Neural cell (in vitro differentiated cells): ENCODE data around the gene KRTAP5-6.

ENCODE experiments used
- EP300 ChIP-seq: fragments of 450-650 bp; conservative IDR thresholded peaks from 2 replicates; pipeline ENCODE4 v1.6.1; 2014; ENCODE audit warnings: antibody characterized with exemption, mild to moderate bottlenecking, moderate library complexity; ENCODE audit not compliant: poor library complexity, severe bottlenecking
- EZH2 ChIP-seq: fragments of 200-600, 300-800 bp; shearing (Covaris generic), sonication (generic); IDR thresholded peaks from 2 replicates; pipeline ENCODE4 v1.6.1; 2014; ENCODE audit warnings: antibody characterized with exemption, low read length, borderline replicate concordance, mild to moderate bottlenecking; ENCODE audit not compliant: insufficient read depth, poor library complexity, severe bottlenecking
- MXI1 ChIP-seq: fragments of 450-650 bp; conservative IDR thresholded peaks from 2 replicates; pipeline ENCODE4 v1.6.1; 2014; ENCODE audit warnings: antibody characterized with exemption, mild to moderate bottlenecking; ENCODE audit not compliant: poor library complexity, severe bottlenecking
- POLR2AphosphoS5 ChIP-seq: IDR thresholded peaks from 2 replicates; pipeline ENCODE4 v1.6.1; 2012
- RAD21 ChIP-seq: fragments of 450-650 bp; conservative IDR thresholded peaks from 2 replicates; pipeline ENCODE4 v1.6.1; 2014; ENCODE audit warnings: antibody characterized with exemption, mild to moderate bottlenecking, moderate library complexity
- SMC3 ChIP-seq: fragments of 450-650 bp; conservative IDR thresholded peaks from 2 replicates; pipeline ENCODE4 v1.6.1; 2014; ENCODE audit warnings: antibody characterized with exemption, mild to moderate bottlenecking, moderate library complexity; ENCODE audit not compliant: poor library complexity
- TF ChIP-seq, protein P1 (sequence below): fragments of 450-650 bp; IDR thresholded peaks from 2 replicates; pipeline ENCODE4 v1.5.1; 2014; ENCODE audit warnings: antibody characterized with exemption, mild to moderate bottlenecking, moderate library complexity; ENCODE audit not compliant: poor library complexity, severe bottlenecking
- TF ChIP-seq, protein P2 (sequence below): IDR thresholded peaks from 2 replicates; pipeline ENCODE4 v1.6.1; 2012; ENCODE audit warnings: borderline replicate concordance

DNA sequence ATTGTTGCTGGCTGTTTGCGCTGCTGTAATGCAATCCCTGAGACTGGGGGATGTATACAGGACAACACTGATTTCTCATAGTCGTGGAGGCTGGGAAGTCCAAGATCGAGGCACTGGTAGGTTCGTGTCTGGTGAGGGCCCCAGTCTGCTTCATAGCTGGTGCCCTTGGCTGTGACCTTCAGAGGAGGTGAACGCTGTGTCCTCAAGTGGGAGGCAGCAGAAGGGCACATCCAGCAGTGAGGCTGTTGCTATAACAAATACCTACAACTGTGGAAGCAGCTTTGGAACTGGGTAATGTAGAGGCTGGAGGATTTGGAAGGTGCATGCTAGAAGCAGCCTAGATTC, 46.1 kb upstream of the KRTAP5-6 start:
- TF ChIP-seq, protein P1, sequence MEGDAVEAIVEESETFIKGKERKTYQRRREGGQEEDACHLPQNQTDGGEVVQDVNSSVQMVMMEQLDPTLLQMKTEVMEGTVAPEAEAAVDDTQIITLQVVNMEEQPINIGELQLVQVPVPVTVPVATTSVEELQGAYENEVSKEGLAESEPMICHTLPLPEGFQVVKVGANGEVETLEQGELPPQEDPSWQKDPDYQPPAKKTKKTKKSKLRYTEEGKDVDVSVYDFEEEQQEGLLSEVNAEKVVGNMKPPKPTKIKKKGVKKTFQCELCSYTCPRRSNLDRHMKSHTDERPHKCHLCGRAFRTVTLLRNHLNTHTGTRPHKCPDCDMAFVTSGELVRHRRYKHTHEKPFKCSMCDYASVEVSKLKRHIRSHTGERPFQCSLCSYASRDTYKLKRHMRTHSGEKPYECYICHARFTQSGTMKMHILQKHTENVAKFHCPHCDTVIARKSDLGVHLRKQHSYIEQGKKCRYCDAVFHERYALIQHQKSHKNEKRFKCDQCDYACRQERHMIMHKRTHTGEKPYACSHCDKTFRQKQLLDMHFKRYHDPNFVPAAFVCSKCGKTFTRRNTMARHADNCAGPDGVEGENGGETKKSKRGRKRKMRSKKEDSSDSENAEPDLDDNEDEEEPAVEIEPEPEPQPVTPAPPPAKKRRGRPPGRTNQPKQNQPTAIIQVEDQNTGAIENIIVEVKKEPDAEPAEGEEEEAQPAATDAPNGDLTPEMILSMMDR, result no peak
- TF ChIP-seq POLR2AphosphoS5 (no peak), EZH2 (no peak), EP300 (no peak), SMC3 (no peak), MXI1 (no peak), RAD21 (no peak)
- TF ChIP-seq, protein P2, sequence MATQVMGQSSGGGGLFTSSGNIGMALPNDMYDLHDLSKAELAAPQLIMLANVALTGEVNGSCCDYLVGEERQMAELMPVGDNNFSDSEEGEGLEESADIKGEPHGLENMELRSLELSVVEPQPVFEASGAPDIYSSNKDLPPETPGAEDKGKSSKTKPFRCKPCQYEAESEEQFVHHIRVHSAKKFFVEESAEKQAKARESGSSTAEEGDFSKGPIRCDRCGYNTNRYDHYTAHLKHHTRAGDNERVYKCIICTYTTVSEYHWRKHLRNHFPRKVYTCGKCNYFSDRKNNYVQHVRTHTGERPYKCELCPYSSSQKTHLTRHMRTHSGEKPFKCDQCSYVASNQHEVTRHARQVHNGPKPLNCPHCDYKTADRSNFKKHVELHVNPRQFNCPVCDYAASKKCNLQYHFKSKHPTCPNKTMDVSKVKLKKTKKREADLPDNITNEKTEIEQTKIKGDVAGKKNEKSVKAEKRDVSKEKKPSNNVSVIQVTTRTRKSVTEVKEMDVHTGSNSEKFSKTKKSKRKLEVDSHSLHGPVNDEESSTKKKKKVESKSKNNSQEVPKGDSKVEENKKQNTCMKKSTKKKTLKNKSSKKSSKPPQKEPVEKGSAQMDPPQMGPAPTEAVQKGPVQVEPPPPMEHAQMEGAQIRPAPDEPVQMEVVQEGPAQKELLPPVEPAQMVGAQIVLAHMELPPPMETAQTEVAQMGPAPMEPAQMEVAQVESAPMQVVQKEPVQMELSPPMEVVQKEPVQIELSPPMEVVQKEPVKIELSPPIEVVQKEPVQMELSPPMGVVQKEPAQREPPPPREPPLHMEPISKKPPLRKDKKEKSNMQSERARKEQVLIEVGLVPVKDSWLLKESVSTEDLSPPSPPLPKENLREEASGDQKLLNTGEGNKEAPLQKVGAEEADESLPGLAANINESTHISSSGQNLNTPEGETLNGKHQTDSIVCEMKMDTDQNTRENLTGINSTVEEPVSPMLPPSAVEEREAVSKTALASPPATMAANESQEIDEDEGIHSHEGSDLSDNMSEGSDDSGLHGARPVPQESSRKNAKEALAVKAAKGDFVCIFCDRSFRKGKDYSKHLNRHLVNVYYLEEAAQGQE, result no peak
